Panc1 (cell line): ENCODE data around the gene IGLL5. TPM values are rescaled to one million over a fixed set of nuclear protein-coding genes. Genes with fewer than 3 reads are reported as not detected.

Source experiments
- ATAC-seq: fragments of 200-7000 bp; cut with Tn5 transposase; 2 replicates; pipeline ENCODE4 v1.9.1; 2020; ENCODE audit warnings: mild to moderate bottlenecking, moderate library complexity
- BruUV-seq: library from RNA; stranded (reverse); fragments of 400-500 nt; replicated peaks from 2 replicates; lab custom pipeline; 2021; lab: Mats Ljungman, UMichigan
- CTCF ChIA-PET: fragments of 300-600 bp; sonication (Branson Sonifier 250); formaldehyde crosslinking; loops from one replicate; lab custom pipeline; 2022; ENCODE audit warnings: antibody characterized with exemption; lab: Charles Lee
- POLR2A ChIA-PET: fragments of 300-600 bp; sonication (Branson Sonifier 250); formaldehyde crosslinking; loops from one replicate; lab custom pipeline; 2022; ENCODE audit warnings: antibody characterized with exemption; lab: Charles Lee
- DNase-seq: peaks from one replicate; pipeline ENCODE4 v3.0.0-alpha.2; 2010; ENCODE audit warnings: low read depth, low spot score
- H3K27ac ChIP-seq: 2 replicates; pipeline ENCODE4 v1.5.1; 2011; ENCODE audit warnings: mild to moderate bottlenecking, low read length, inconsistent platforms
- H3K27me3 ChIP-seq: fragments of 200-500 bp; sonication (Bioruptor generic); 2 replicates; pipeline ENCODE4 v1.6.0; 2014; ENCODE audit warnings: low read length, inconsistent platforms; ENCODE audit not compliant: control insufficient read depth, insufficient read depth
- H3K36me3 ChIP-seq: fragments of 200-500 bp; sonication (Bioruptor generic); 2 replicates; pipeline ENCODE4 v1.5.1; 2014; ENCODE audit warnings: inconsistent platforms, mild to moderate bottlenecking, low read length, moderate library complexity; ENCODE audit not compliant: control insufficient read depth, insufficient read depth
- H3K4me1 ChIP-seq: 2 replicates; pipeline ENCODE4 v1.5.1; 2011; ENCODE audit warnings: inconsistent platforms, mild to moderate bottlenecking, low read length, moderate library complexity; ENCODE audit not compliant: control insufficient read depth, insufficient read depth
- H3K4me3 ChIP-seq, 2 experiments: 2 replicates each; pipeline ENCODE4 v1.5.1; 2011 to 2012; ENCODE audit warnings: low read depth in 2 of 2, low read length in 2 of 2, mild to moderate bottlenecking in 2 of 2, inconsistent platforms in 1 of 2, moderate library complexity in 1 of 2
- H3K9me3 ChIP-seq: fragments of 200-500 bp; sonication (Bioruptor generic); 2 replicates; pipeline ENCODE4 v1.5.1; 2014; ENCODE audit warnings: low read depth, mild to moderate bottlenecking, inconsistent platforms, low read length, moderate library complexity; ENCODE audit not compliant: control insufficient read depth, insufficient read depth
- CTCF ChIP-seq: fragments of 450-650 bp; IDR thresholded peaks from 2 replicates; pipeline ENCODE4 v1.5.1; 2017; ENCODE audit warnings: mild to moderate bottlenecking
- POLR2AphosphoS5 ChIP-seq: IDR thresholded peaks from 2 replicates; pipeline ENCODE4 v1.6.1; 2012; ENCODE audit warnings: mild to moderate bottlenecking, low read depth, low read length, moderate library complexity
- REST ChIP-seq, 2 experiments: IDR thresholded peaks; 2 replicates each; pipeline ENCODE4 v1.6.1; 2011 to 2012; ENCODE audit warnings: low read depth in 2 of 2, control low read depth in 1 of 2, low read length in 1 of 2, mild to moderate bottlenecking in 1 of 2, moderate library complexity in 1 of 2; ENCODE audit not compliant: insufficient read depth in 1 of 2
- SIN3A ChIP-seq: IDR thresholded peaks from 2 replicates; pipeline ENCODE4 v1.6.1; 2012; ENCODE audit warnings: low read depth, mild to moderate bottlenecking, low read length, moderate library complexity, borderline replicate concordance; ENCODE audit not compliant: insufficient read depth
- TCF7L2 ChIP-seq: IDR thresholded peaks from 2 replicates; pipeline ENCODE4 v1.6.1; 2011; ENCODE audit warnings: mild to moderate bottlenecking, low read depth, low read length, inconsistent platforms
- in situ Hi-C: cut with HindIII; loops from 2 replicates; pipeline ENCODE4 v1.10.0; 2016; ENCODE audit warnings: low sequenced_read_pairs, low pct_unique_long_range_greater_than_20kb
- intact Hi-C: fragments of 100-400 bp; cut with micrococcal nuclease; formaldehyde crosslinking; loops from one replicate; pipeline ENCODE4 v1.10.0; 2022; ENCODE audit not compliant: unreplicated experiment
- total RNA-seq: library from RNA; stranded (reverse); gene quantifications from one replicate; pipeline ENCODE4 v1.2.1, GENCODE V29; 2021; ENCODE audit not compliant: unreplicated experiment

IGLL5 gene
- total RNA-seq, 1 experiment from 2014 or later: not detected

- Histone ChIP-seq H3K36me3 (no peaks in the 10 kb centered on the region), H3K9me3 (no peaks in the 10 kb centered on the region), H3K27me3 (no peaks in the 10 kb centered on the region), H3K27ac (no peak overlapping the region), H3K4me3 (no peak overlapping the region), H3K4me1 (no peaks in the 10 kb centered on the region)
- in situ Hi-C loops (no loop called here), intact Hi-C loops (no loop called here)
- TF ChIP-seq SIN3A (no peak), POLR2AphosphoS5 (no peak), TCF7L2 (no peak), CTCF (no peak), REST (IDR thresholded peaks at IDR 0.05; ENCODE audit: insufficient read depth in 1 of 2, low read depth in 2 of 2, low read length in 1 of 2) (no peak)
- no peak for ATAC-seq
- DNase-seq: no peak
- CTCF ChIA-PET: no interaction called here
- no TSS peak for BruUV-seq
- POLR2A ChIA-PET: no interaction called here
Observed at GRCh38 chr22:22922954-22923319, 35.3 kb downstream of the IGLL5 start.

GRCh38 chr22:22923379-22923778, 35.8 kb downstream of the IGLL5 start:
- CTCF ChIA-PET: no interaction called here
- in situ Hi-C loops: no loop called here
- POLR2A ChIA-PET: no interaction called here

More at GRCh38 chr22:22923379-22923778, 35.8 kb downstream of the IGLL5 start:
- no peaks in the 10 kb centered on the region for H3K4me1 ChIP-seq
- BruUV-seq: no TSS peak
- no peak overlapping the region for H3K27ac ChIP-seq
- no peaks in the 10 kb centered on the region for H3K9me3 ChIP-seq
- DNase-seq (no peak), ATAC-seq (no peak)
- no peaks in the 10 kb centered on the region for H3K27me3 ChIP-seq
- no peak for TF ChIP-seq TCF7L2
- TF ChIP-seq SIN3A: no peak
- no peak for TF ChIP-seq CTCF
- TF ChIP-seq REST (IDR thresholded peaks at IDR 0.05; ENCODE audit: insufficient read depth in 1 of 2, low read depth in 2 of 2, low read length in 1 of 2): no peak
- no peak for TF ChIP-seq POLR2AphosphoS5
- intact Hi-C loops: no loop called here
- no peaks in the 10 kb centered on the region for H3K36me3 ChIP-seq
- H3K4me3 ChIP-seq: no peak overlapping the region
